A549 (cell line): ENCODE measurements around the gene KIAA0825. TPM values are rescaled to one million over a fixed set of nuclear protein-coding genes. Genes with fewer than 3 reads are reported as not detected.
A peak's percentile ranks its signal among the peaks of the same experiment; 100 is the strongest.

Experiments used
- ATAC-seq, 2 experiments: fragments of 200-7000 bp in 1 of 2; fragments of >200 bp in 1 of 2; cut with Nextera tagmentation in 1 of 2; cut with Tn5 transposase in 1 of 2; 3 replicates each; pipeline versions ENCODE4 v1.8.0 to v1.9.1; 2018 to 2020; ENCODE audit warnings: mild to moderate bottlenecking in 1 of 2, moderate library complexity in 1 of 2
- CTCF ChIA-PET: fragments of 300-600 bp; sonication (Branson Sonifier 250); formaldehyde crosslinking; extraction: SDS; loops from one replicate; lab custom pipeline; 2021; ENCODE audit warnings: antibody characterized with exemption, inconsistent platforms; lab: Yijun Ruan, JAX
- POLR2A ChIA-PET: fragments of 350-600 bp; formaldehyde crosslinking; extraction: SDS; loops from one replicate; lab custom pipeline; 2021; ENCODE audit warnings: antibody characterized with exemption, inconsistent platforms; lab: Yijun Ruan, JAX
- DNase-seq, 2 experiments: peaks; one replicate each; pipeline versions ENCODE4 v3.0.0 to v3.0.0-alpha.2; 2011 to 2016; ENCODE audit warnings: low read depth in 1 of 2, low spot score in 1 of 2
- FAIRE-seq: peaks from 2 replicates; lab custom pipeline; 2011; peaks lifted over from hg19 to GRCh38; lab: Jason Lieb, UNC
- H3K27ac ChIP-seq, 2 experiments: fragments of >200 bp; sonication (Bioruptor Twin); formaldehyde crosslinking; 3 replicates each; pipeline ENCODE4 v1.5.1; 2016 to 2017
- H3K4me1 ChIP-seq: fragments of >200 bp; sonication (Bioruptor Twin); formaldehyde crosslinking; 3 replicates; pipeline ENCODE4 v1.6.1; 2016
- H3K4me2 ChIP-seq: fragments of >200 bp; sonication (Bioruptor Twin); formaldehyde crosslinking; 3 replicates; pipeline ENCODE4 v1.6.1; 2016
- H3K4me3 ChIP-seq: fragments of >200 bp; sonication (Bioruptor Twin); formaldehyde crosslinking; 3 replicates; pipeline ENCODE4 v1.5.1; 2016
- H3K9me3 ChIP-seq: fragments of >200 bp; sonication (Bioruptor Twin); formaldehyde crosslinking; 3 replicates; pipeline ENCODE4 v1.6.1; 2016
- BCL3 ChIP-seq: fragments of >200 bp; sonication (Bioruptor Twin); formaldehyde crosslinking; IDR thresholded peaks from 3 replicates; pipeline ENCODE4 v1.6.1; 2016
- BHLHE40 ChIP-seq: IDR thresholded peaks from 2 replicates; pipeline ENCODE4 v1.6.1; 2012; ENCODE audit warnings: low read depth, low read length, inconsistent platforms
- CBX8 ChIP-seq: fragments of 200-600 bp; sonication (generic); IDR thresholded peaks from 2 replicates; pipeline ENCODE4 v1.6.1; 2016
- CTCF ChIP-seq: fragments of >200 bp; sonication (Bioruptor Twin); formaldehyde crosslinking; IDR thresholded peaks from 3 replicates; pipeline ENCODE4 v1.5.1; 2016
- E2F6 ChIP-seq: IDR thresholded peaks from 2 replicates; pipeline ENCODE4 v1.6.1; 2012; ENCODE audit warnings: low read depth, borderline replicate concordance
- ELK1 ChIP-seq: fragments of 150-350 bp; IDR thresholded peaks from 2 replicates; pipeline ENCODE4 v1.6.1; 2014; ENCODE audit warnings: low read depth, mild to moderate bottlenecking, low read length
- FOXS1 ChIP-seq: fragments of 250-450 bp; sonication (Bioruptor Pico); IDR thresholded peaks from 2 replicates; pipeline ENCODE4 v1.5.0; 2020; ENCODE audit warnings: mild to moderate bottlenecking, moderate library complexity
- HOXA7 ChIP-seq: fragments of 250-450 bp; sonication (Bioruptor Pico); IDR thresholded peaks from 2 replicates; pipeline ENCODE4 v1.5.0; 2020; ENCODE audit warnings: mild to moderate bottlenecking, moderate library complexity
- MAZ ChIP-seq: fragments of 150-350 bp; IDR thresholded peaks from 2 replicates; pipeline ENCODE4 v1.6.1; 2014; ENCODE audit warnings: antibody characterized with exemption, low read depth, low read length, borderline replicate concordance
- NPAS2 ChIP-seq: fragments of 250-450 bp; sonication (Bioruptor Pico); IDR thresholded peaks from 2 replicates; pipeline ENCODE4 v1.8.0; 2022; ENCODE audit warnings: mild to moderate bottlenecking, moderate library complexity, borderline replicate concordance
- NR3C1 ChIP-seq: fragments of >200 bp; sonication (Bioruptor Twin); formaldehyde crosslinking; IDR thresholded peaks from 3 replicates; pipeline ENCODE4 v1.6.1; 2017
- PHF8 ChIP-seq: fragments of 200-600 bp; sonication (generic); IDR thresholded peaks from 2 replicates; pipeline ENCODE4 v1.6.1; 2016; ENCODE audit warnings: low read depth, mild to moderate bottlenecking, antibody characterized with exemption, moderate library complexity, borderline replicate concordance
- RAD21 ChIP-seq, 2 experiments: fragments of >200 bp in 1 of 2; sonication (Bioruptor Twin) in 1 of 2; formaldehyde crosslinking in 1 of 2; IDR thresholded peaks in 1 of 2; conservative IDR thresholded peaks in 1 of 2; 2 replicates in 1 of 2; 3 replicates in 1 of 2; pipeline ENCODE4 v1.6.1; 2012 to 2018; ENCODE audit warnings: inconsistent platforms in 1 of 2
- RARB ChIP-seq: fragments of 250-450 bp; sonication (Bioruptor Pico); IDR thresholded peaks from 2 replicates; pipeline ENCODE4 v1.8.0; 2021; ENCODE audit warnings: mild to moderate bottlenecking, moderate library complexity
- RNF2 ChIP-seq: fragments of 200-600 bp; sonication (generic); IDR thresholded peaks from 2 replicates; pipeline ENCODE4 v1.6.1; 2016; ENCODE audit warnings: low read depth, mild to moderate bottlenecking, antibody characterized with exemption, moderate library complexity, borderline replicate concordance
- TP53 ChIP-seq: fragments of 250-450 bp; sonication (Bioruptor Pico); IDR thresholded peaks from 2 replicates; pipeline ENCODE4 v1.5.0; 2021; ENCODE audit warnings: mild to moderate bottlenecking, moderate library complexity
- ZNF302 ChIP-seq: fragments of 250-450 bp; sonication (Bioruptor Pico); IDR thresholded peaks from 2 replicates; pipeline ENCODE4 v1.9.0; 2021; ENCODE audit warnings: inconsistent platforms, mild to moderate bottlenecking, moderate library complexity
- WGBS: methylation state at CpG from one replicate; pipeline ENCODE4 v1.1.6; 2017; ENCODE audit errors: missing lambda C conversion rate; 5-methylcytosine and 5-hydroxymethylcytosine counted together
- polyA plus RNA-seq, 4 experiments: library from polyadenylated mRNA; depleted of rRNA in 3 of 4; stranded (reverse); fragments of >200 nt; fragmentation: RNase III in 1 of 4; extraction: RNeasy Plus Mini Kit Qiagen cat#74134 plus additional on column Dnase treatment in 1 of 4; gene quantifications; 2 replicates in 3 of 4; 3 replicates in 1 of 4; pipeline ENCODE4 v1.2.3, GENCODE V29; 2011 to 2017

Gene KIAA0825
- polyA plus RNA-seq, 2 of the 4 experiments (the other 2 are of a cell fraction): 0.57 to 0.80 TPM

GRCh38 chr5:94615862-94616261 is 2.5 kb downstream of the KIAA0825 start:
- POLR2A ChIA-PET: no interaction called here
- no peak overlapping the region for H3K4me2 ChIP-seq

GRCh38 chr5:94614156-94614805 is 4.1 kb downstream of the KIAA0825 start:
- 90% methylated on average over 2 of the region's 2 CpGs for WGBS
- H3K27ac ChIP-seq: no peak overlapping the region
- no peak overlapping the region for H3K4me2 ChIP-seq
- DNase-seq (no peak), ATAC-seq (no peak), FAIRE-seq (no peak)
- ChIA-PET CTCF (interaction anchor here (1.7 kb wide), 1 partner anchor 124 kb away, joined by 6 read pairs; no protein-coding TSS in a partner anchor), POLR2A (no interaction called here)
- H3K9me3 ChIP-seq: no peaks in the 10 kb centered on the region
- H3K4me3 ChIP-seq: no peak overlapping the region
- no peak for TF ChIP-seq ELK1
- no peak for TF ChIP-seq HOXA7 (CRISPR knock-in tag)
- no peak for TF ChIP-seq ZNF302
- TF ChIP-seq FOXS1: no peak
- no peak for TF ChIP-seq BCL3
- no peak for TF ChIP-seq TP53 (CRISPR knock-in tag)
- no peak for TF ChIP-seq CBX8
- TF ChIP-seq BHLHE40: no peak
- no peak for TF ChIP-seq PHF8
- H3K4me1 ChIP-seq: 0 out of 3 replicates have a peak, but pooled peaks cover 5% of the 10 kb centered on the region

More at GRCh38 chr5:94615862-94616261, 2.5 kb downstream of the KIAA0825 start:
- TF ChIP-seq NR3C1: no peak
- DNase-seq (no peak), ATAC-seq (no peak), FAIRE-seq (no peak)
- no peak overlapping the region for H3K27ac ChIP-seq
- H3K4me1 ChIP-seq: peaks cover 10% of the 10 kb centered on the region; the same call in 1 of the 3 replicates
- 86% methylated on average over 3 of the region's 3 CpGs for WGBS
- H3K4me3 ChIP-seq: no peak overlapping the region
- no peaks in the 10 kb centered on the region for H3K9me3 ChIP-seq
- CTCF ChIA-PET: no interaction called here

- Histone ChIP-seq H3K4me2 (no peak overlapping the region), H3K4me3 (no peak overlapping the region), H3K27ac (no peak overlapping the region), H3K4me1 (0 out of 3 replicates have a peak, but pooled peaks cover 5% of the 10 kb centered on the region), H3K9me3 (no peaks in the 10 kb centered on the region)
- peak; percentile 6 to 43 for DNase-seq
- whole genome bisulfite sequencing: 64% methylated on average over 2 of the region's 2 CpGs
- TF ChIP-seq E2F6 (no peak), CBX8 (no peak), RAD21 (conservative IDR thresholded peaks at IDR 0.05 in 1 of 2, IDR thresholded peaks at IDR 0.05 in 1 of 2) (peak in 1 of 2 experiments; percentile 41; a peak in 2 of 5 replicates), CTCF (peak; percentile 31), RNF2 (no peak), RARB (CRISPR knock-in tag) (no peak), NR3C1 (no peak), ELK1 (no peak), MAZ (no peak), ZNF302 (no peak), NPAS2 (CRISPR knock-in tag) (no peak)
- ChIA-PET CTCF (interaction anchor here (1.7 kb wide), 1 partner anchor 124 kb away, joined by 6 read pairs; no protein-coding TSS in a partner anchor), POLR2A (no interaction called here)
- peak in 1 of 2 experiments; percentile 42; a peak in 3 of 6 replicates for ATAC-seq
- FAIRE-seq: no peak
Observed at GRCh38 chr5:94613583-94613982, 4.8 kb downstream of the KIAA0825 start.
